COLO668 (cell line): Measurements from ENCODE around the gene ABCF1.

Experiments used
- DNase-seq: peaks from one replicate; lab custom pipeline; 2025; ENCODE audit not compliant: unreplicated experiment; lab: John Stamatoyannopoulos, UW

The ABCF1 gene

DNA sequence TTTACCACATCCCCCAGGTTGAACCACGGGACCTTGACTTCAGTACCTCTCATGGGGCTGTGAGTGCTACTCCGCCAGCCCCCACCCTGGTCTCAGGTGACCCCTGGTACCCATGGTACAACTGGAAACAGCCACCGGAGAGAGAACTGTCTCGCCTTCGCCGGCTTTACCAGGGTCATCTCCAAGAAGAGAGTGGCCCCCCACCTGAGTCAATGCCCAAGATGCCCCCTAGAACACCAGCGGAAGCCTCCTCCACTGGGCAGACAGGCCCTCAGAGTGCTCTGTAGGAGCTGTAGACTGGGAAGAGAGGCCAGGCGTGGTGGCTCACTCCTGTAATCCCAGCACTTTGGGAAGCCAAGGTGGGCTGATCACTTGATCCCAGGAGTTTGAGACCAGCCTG lies 54.3 kb downstream of the ABCF1 start:
- DNase-seq: no peak

DNA sequence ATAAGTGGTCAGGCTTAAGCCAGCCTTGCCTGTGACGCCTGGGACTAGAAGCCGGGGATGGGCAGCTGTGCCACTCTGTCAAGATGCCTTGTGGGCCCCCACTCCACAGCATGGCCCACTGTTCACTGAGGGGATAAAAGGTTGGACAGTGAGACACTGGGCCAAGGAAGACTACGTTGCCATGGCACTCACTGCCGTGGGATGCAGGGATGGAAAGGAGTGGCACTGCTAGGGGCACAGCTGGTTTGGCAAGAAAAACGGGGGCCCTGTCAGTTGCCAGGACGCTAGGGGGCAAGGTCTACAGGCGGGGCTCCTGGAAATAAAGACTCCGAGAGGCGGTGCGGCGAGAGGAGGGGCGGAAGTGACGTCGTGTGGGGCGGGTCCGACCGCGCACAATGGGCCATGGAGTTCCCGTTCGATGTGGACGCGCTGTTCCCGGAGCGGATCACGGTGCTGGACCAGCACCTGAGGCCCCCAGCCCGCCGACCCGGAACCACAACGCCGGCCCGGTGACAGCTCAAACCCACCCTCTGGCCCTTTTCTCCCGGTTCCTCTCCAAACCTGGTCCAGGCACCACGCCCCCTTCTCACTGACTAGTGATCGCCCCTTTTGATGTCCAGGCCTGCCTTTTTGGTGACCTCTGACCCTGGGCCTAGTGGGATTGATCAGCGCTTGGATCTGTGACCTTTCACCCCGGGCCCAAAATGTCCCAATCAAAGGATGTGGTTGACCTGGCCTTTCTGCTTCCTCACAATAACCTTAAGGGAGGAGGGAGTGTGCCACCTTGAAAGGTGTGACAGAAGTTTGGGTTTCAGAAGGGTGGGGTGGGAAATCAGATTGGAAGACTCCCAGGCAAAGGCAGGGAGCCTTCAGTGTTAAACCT lies 55.5 kb downstream of the ABCF1 start, which contains the start of gene ATAT1:
Gene ATAT1 (plus strand): TSS at position 391 of the 883 bp plus-strand sequence.
- peak; percentile 78 for DNase-seq

DNA sequence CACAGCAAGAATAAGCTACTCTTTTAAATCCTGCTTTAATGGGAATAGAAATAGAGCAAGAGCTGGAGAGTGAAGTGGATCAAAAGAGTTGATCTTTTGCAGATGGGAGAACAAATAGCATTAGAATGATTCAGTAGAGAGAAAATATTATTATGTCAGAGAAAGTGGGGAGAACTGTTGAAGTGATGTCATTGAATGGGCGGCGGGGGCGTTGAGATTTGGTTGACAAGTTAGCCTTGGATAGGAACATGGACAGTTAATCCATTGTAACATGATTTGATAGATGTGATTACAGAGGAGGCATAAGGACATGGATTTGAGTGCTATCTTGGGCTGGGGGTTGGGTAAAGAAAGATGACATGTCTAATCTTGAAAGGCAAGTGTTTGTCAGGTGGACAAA lies 64.6 kb downstream of the ABCF1 start:
- no peak for DNase-seq

DNA sequence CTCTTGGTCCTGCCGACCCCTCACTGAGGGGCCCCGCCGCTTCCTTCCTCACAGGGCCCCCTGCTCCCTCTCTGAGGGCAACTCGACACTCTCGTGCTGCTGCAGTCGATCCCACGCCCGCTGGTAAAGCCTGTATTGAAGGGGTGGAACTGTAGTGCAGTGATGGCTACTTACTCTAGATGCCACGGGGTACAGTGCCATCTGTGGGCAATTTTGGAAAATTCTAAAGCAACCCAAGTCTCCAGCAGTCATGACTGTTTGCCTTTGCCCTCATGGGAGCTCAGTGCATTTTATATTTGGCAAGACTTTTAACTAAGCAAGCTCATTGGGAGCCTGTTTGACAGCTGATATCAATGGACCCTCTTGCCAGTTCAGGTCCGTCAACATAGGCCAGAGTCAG lies 69.2 kb downstream of the ABCF1 start:
- no peak for DNase-seq

DNA sequence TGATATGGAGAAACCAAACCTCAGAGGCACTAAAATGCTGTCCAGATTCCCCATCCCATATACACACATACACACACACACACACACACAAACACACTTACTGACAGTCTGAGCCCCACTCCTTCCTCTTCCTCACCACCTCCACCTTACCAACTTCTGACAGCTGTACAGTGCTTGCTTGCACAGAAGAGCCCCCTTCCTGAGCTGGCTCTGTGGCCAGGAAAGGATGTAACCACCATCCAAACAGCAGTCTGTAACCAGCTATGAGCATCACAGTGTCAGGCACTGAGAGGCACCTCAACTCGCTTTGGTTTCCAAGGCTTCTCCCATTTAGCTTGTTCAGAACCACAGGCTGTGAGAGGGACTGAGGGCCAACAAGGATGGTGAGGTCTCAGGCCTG lies 69.8 kb downstream of the ABCF1 start:
- DNase-seq: no peak
